ENCODE measurements around the gene NOSTRIN.

NOSTRIN gene

GRCh38 chr2:168780669-168781071 is 21.8 kb upstream of the NOSTRIN start:
- no peak for DNase-seq (ENCODE audit: low read depth, low spot score)
- H3K4me3 ChIP-seq (ENCODE audit: insufficient read length, low read depth) = no peak overlapping the region
- TF ChIP-seq SUZ12 (IDR thresholded peaks at IDR 0.05; ENCODE audit: extremely low read depth, insufficient read depth, insufficient read length) = no peak
- no peak for TF ChIP-seq YY1 (IDR thresholded peaks at IDR 0.05; ENCODE audit: insufficient read depth, insufficient read length)
- no peak for TF ChIP-seq ZNF274 (IDR thresholded peaks at IDR 0.05; ENCODE audit: low read depth, low read length)
- H3K27me3 ChIP-seq (ENCODE audit: insufficient read depth, insufficient read length) = no peaks in the 10 kb centered on the region
- no peaks in the 10 kb centered on the region for H3K36me3 ChIP-seq (ENCODE audit: insufficient read depth, insufficient read length, low read length)
- no peak overlapping the region for H3K9ac ChIP-seq (ENCODE audit: insufficient read length, low read depth)
- H3K9me3 ChIP-seq (ENCODE audit: insufficient read depth, low read length) = 0 out of 2 replicates have a peak, but pooled peaks cover 6% of the 10 kb centered on the region
- H3K4me1 ChIP-seq (ENCODE audit: insufficient read depth, insufficient read length) = no peaks in the 10 kb centered on the region

GRCh38 chr2:168781191-168781817 is 21.1 kb upstream of the NOSTRIN start:
- Histone ChIP-seq H3K27me3 (ENCODE audit: insufficient read depth, insufficient read length) (no peaks in the 10 kb centered on the region), H3K4me1 (ENCODE audit: insufficient read depth, insufficient read length) (no peaks in the 10 kb centered on the region), H3K36me3 (ENCODE audit: insufficient read depth, insufficient read length, low read length) (no peaks in the 10 kb centered on the region), H3K4me3 (ENCODE audit: insufficient read length, low read depth) (no peak overlapping the region), H3K9ac (ENCODE audit: insufficient read length, low read depth) (no peak overlapping the region), H3K9me3 (ENCODE audit: insufficient read depth, low read length) (no peaks in the 10 kb centered on the region)
- TF ChIP-seq YY1 (IDR thresholded peaks at IDR 0.05; ENCODE audit: insufficient read depth, insufficient read length) (no peak), SUZ12 (IDR thresholded peaks at IDR 0.05; ENCODE audit: extremely low read depth, insufficient read depth, insufficient read length) (no peak), ZNF274 (IDR thresholded peaks at IDR 0.05; ENCODE audit: low read depth, low read length) (no peak)
- no peak for DNase-seq (ENCODE audit: low read depth, low spot score)

DNA sequence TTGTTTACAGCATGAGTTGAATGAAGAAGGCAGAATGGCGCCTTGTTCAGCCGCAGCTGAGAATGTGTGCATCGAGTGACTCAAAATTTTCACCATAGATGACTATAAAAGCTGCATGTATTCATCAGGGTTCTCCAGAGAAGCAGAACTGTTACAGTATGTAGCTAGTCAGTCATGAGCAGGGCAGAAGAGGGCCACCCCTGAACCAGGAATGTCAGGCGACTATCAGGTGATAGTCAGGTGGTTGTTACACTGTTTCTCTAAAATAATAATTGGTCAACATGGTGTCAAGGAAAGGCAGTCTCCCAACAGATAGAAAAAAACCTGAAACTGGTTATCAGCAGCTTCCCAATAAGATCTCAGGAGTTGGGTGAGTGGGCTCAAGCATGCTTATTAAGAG is 20.2 kb upstream of the NOSTRIN start:
- no peak overlapping the region for H3K9ac ChIP-seq (ENCODE audit: insufficient read length, low read depth)
- H3K36me3 ChIP-seq (ENCODE audit: insufficient read depth, insufficient read length, low read length) = no peaks in the 10 kb centered on the region
- TF ChIP-seq SUZ12 (IDR thresholded peaks at IDR 0.05; ENCODE audit: extremely low read depth, insufficient read depth, insufficient read length) = no peak
- no peak for TF ChIP-seq YY1 (IDR thresholded peaks at IDR 0.05; ENCODE audit: insufficient read depth, insufficient read length)
- TF ChIP-seq ZNF274 (IDR thresholded peaks at IDR 0.05; ENCODE audit: low read depth, low read length) = no peak
- no peak for DNase-seq (ENCODE audit: low read depth, low spot score)
- H3K27me3 ChIP-seq (ENCODE audit: insufficient read depth, insufficient read length) = no peaks in the 10 kb centered on the region
- H3K4me1 ChIP-seq (ENCODE audit: insufficient read depth, insufficient read length) = no peaks in the 10 kb centered on the region
- no peaks in the 10 kb centered on the region for H3K9me3 ChIP-seq (ENCODE audit: insufficient read depth, low read length)
- no peak overlapping the region for H3K4me3 ChIP-seq (ENCODE audit: insufficient read length, low read depth)

GRCh38 chr2:168784993-168785392 is 17.4 kb upstream of the NOSTRIN start:
- H3K27me3 ChIP-seq (ENCODE audit: insufficient read depth, insufficient read length) = no peaks in the 10 kb centered on the region
- no peaks in the 10 kb centered on the region for H3K36me3 ChIP-seq (ENCODE audit: insufficient read depth, insufficient read length, low read length)
- no peak overlapping the region for H3K4me3 ChIP-seq (ENCODE audit: insufficient read length, low read depth)
- DNase-seq (ENCODE audit: low read depth, low spot score) = no peak
- no peaks in the 10 kb centered on the region for H3K4me1 ChIP-seq (ENCODE audit: insufficient read depth, insufficient read length)
- no peak for TF ChIP-seq ZNF274 (IDR thresholded peaks at IDR 0.05; ENCODE audit: low read depth, low read length)
- TF ChIP-seq YY1 (IDR thresholded peaks at IDR 0.05; ENCODE audit: insufficient read depth, insufficient read length) = no peak
- no peak for TF ChIP-seq SUZ12 (IDR thresholded peaks at IDR 0.05; ENCODE audit: extremely low read depth, insufficient read depth, insufficient read length)
- no peak overlapping the region for H3K9ac ChIP-seq (ENCODE audit: insufficient read length, low read depth)
- no peaks in the 10 kb centered on the region for H3K9me3 ChIP-seq (ENCODE audit: insufficient read depth, low read length)

- H3K9ac ChIP-seq (ENCODE audit: insufficient read length, low read depth) = no peak overlapping the region
- TF ChIP-seq ZNF274 (IDR thresholded peaks at IDR 0.05; ENCODE audit: low read depth, low read length) (no peak), SUZ12 (IDR thresholded peaks at IDR 0.05; ENCODE audit: extremely low read depth, insufficient read depth, insufficient read length) (no peak), YY1 (IDR thresholded peaks at IDR 0.05; ENCODE audit: insufficient read depth, insufficient read length) (no peak)
- no peaks in the 10 kb centered on the region for H3K9me3 ChIP-seq (ENCODE audit: insufficient read depth, low read length)
These were observed 15.2 kb upstream of the NOSTRIN start for GRCh38 chr2:168787098-168787781.

GRCh38 chr2:168787782-168788376 is 14.6 kb upstream of the NOSTRIN start:
- H3K4me1 ChIP-seq (ENCODE audit: insufficient read depth, insufficient read length) = no peaks in the 10 kb centered on the region
- H3K27me3 ChIP-seq (ENCODE audit: insufficient read depth, insufficient read length) = no peaks in the 10 kb centered on the region
- no peak overlapping the region for H3K4me3 ChIP-seq (ENCODE audit: insufficient read length, low read depth)
- DNase-seq (ENCODE audit: low read depth, low spot score) = no peak
- no peaks in the 10 kb centered on the region for H3K9me3 ChIP-seq (ENCODE audit: insufficient read depth, low read length)
- H3K36me3 ChIP-seq (ENCODE audit: insufficient read depth, insufficient read length, low read length) = no peaks in the 10 kb centered on the region
- TF ChIP-seq ZNF274 (IDR thresholded peaks at IDR 0.05; ENCODE audit: low read depth, low read length) = no peak
- TF ChIP-seq YY1 (IDR thresholded peaks at IDR 0.05; ENCODE audit: insufficient read depth, insufficient read length) = no peak
- no peak for TF ChIP-seq SUZ12 (IDR thresholded peaks at IDR 0.05; ENCODE audit: extremely low read depth, insufficient read depth, insufficient read length)
- H3K9ac ChIP-seq (ENCODE audit: insufficient read length, low read depth) = no peak overlapping the region

More at GRCh38 chr2:168787098-168787781, 15.2 kb upstream of the NOSTRIN start:
- no peak for DNase-seq (ENCODE audit: low read depth, low spot score)
- Histone ChIP-seq H3K4me3 (ENCODE audit: insufficient read length, low read depth) (no peak overlapping the region), H3K36me3 (ENCODE audit: insufficient read depth, insufficient read length, low read length) (no peaks in the 10 kb centered on the region), H3K4me1 (ENCODE audit: insufficient read depth, insufficient read length) (no peaks in the 10 kb centered on the region), H3K27me3 (ENCODE audit: insufficient read depth, insufficient read length) (no peaks in the 10 kb centered on the region)

- TF ChIP-seq YY1 (IDR thresholded peaks at IDR 0.05; ENCODE audit: insufficient read depth, insufficient read length) (no peak), SUZ12 (IDR thresholded peaks at IDR 0.05; ENCODE audit: extremely low read depth, insufficient read depth, insufficient read length) (no peak), ZNF274 (IDR thresholded peaks at IDR 0.05; ENCODE audit: low read depth, low read length) (no peak)
- Histone ChIP-seq H3K27me3 (ENCODE audit: insufficient read depth, insufficient read length) (no peaks in the 10 kb centered on the region), H3K4me3 (ENCODE audit: insufficient read length, low read depth) (no peak overlapping the region), H3K9ac (ENCODE audit: insufficient read length, low read depth) (no peak overlapping the region), H3K4me1 (ENCODE audit: insufficient read depth, insufficient read length) (no peaks in the 10 kb centered on the region), H3K9me3 (ENCODE audit: insufficient read depth, low read length) (no peaks in the 10 kb centered on the region), H3K36me3 (ENCODE audit: insufficient read depth, insufficient read length, low read length) (no peaks in the 10 kb centered on the region)
- DNase-seq (ENCODE audit: low read depth, low spot score) = no peak
These were observed 12.7 kb upstream of the NOSTRIN start for GRCh38 chr2:168789776-168790175.

All from NT2/D1 (cell line).